Vagina (tissue), 2 donors: ENCODE measurements around the gene OTUD4. TPM values are rescaled to one million over a fixed set of nuclear protein-coding genes. Genes with fewer than 3 reads are reported as not detected.
"Not testable (repeated sequence)": the region's sequence is repeated elsewhere in the genome, so short reads cannot be mapped to it uniquely, and the experiment has no call there.

ENCODE experiments used
- DNase-seq, 2 donors: peaks; one replicate each; pipeline ENCODE4 v3.0.0-alpha.2; 2017; ENCODE audit errors: extremely low spot score in 2 of 2
- H3K27ac ChIP-seq: fragments of 200-600 bp; sonication (generic); one replicate; pipeline ENCODE4 v1.5.1; 2019
- H3K27me3 ChIP-seq: fragments of 200-600 bp; sonication (generic); one replicate; pipeline ENCODE4 v1.5.1; 2019
- H3K36me3 ChIP-seq, 2 donors: fragments of 200-600 bp; sonication (generic); one replicate each; pipeline ENCODE4 v1.5.1; 2017 to 2019
- H3K4me1 ChIP-seq: fragments of 200-600 bp; sonication (generic); one replicate; pipeline ENCODE4 v1.5.1; 2019
- H3K4me3 ChIP-seq, 2 donors: fragments of 200-600 bp; sonication (generic); 1 replicate in 1 of 2; 2 replicates in 1 of 2; pipeline ENCODE4 v1.5.1; 2016 to 2019
- H3K9me3 ChIP-seq: fragments of 200-600 bp; sonication (generic); one replicate; pipeline ENCODE4 v1.5.1; 2019
- CTCF ChIP-seq, 3 experiments: fragments of 450-650 bp in 2 of 3; fragments of 200-600 bp in 1 of 3; sonication (generic) in 1 of 3; IDR thresholded peaks; one replicate each; pipeline ENCODE4 v1.5.1; 2017 to 2019; ENCODE audit warnings: antibody characterized with exemption in 3 of 3, mild to moderate bottlenecking in 2 of 3, moderate library complexity in 2 of 3
- POLR2A ChIP-seq, 2 donors: fragments of 450-650 bp; IDR thresholded peaks; one replicate each; pipeline ENCODE4 v1.6.1; 2017; ENCODE audit warnings: antibody characterized with exemption in 2 of 2, mild to moderate bottlenecking in 2 of 2, moderate library complexity in 2 of 2
- POLR2AphosphoS5 ChIP-seq, 2 donors: sonication (generic); formaldehyde crosslinking; IDR thresholded peaks; one replicate each; pipeline ENCODE4 v1.9.0; 2017; ENCODE audit warnings: antibody characterized with exemption in 2 of 2, mild to moderate bottlenecking in 2 of 2, low read depth in 1 of 2; ENCODE audit not compliant: insufficient read depth in 1 of 2
- intact Hi-C: fragments of 100-400 bp; cut with DNase I; formaldehyde crosslinking; loops from one replicate; pipeline ENCODE4 v1.15.1; 2023
- total RNA-seq: library from RNA; depleted of rRNA; stranded (reverse); fragments of >200 nt; gene quantifications from one replicate; pipeline ENCODE4 v1.2.3, GENCODE V29; 2016

OTUD4 gene
- total RNA-seq, 1 donor from 2014 or later = 34.4 TPM

DNA sequence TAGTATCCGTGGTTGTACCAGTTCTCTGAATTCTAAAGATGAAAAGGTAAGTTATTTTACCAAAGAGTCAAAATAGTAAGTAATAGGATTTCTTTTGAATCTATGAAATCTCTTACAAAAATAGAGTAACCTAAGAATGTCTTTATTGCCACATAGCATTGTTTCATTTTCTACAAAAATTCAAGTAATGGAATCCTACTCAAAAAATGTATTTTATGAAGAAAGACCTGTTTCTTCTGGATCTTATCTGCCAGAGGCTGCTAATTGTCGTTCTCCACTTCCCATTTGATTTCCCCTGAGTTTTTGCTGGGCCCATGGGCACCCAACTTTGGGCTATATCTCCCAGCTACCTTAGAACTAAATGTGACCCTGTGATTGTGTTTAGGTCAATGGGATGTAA is 3.2 kb upstream of the OTUD4 start:
- no peak overlapping the region for H3K27ac ChIP-seq
- H3K4me1 ChIP-seq = peaks cover 13% of the 10 kb centered on the region
- no peaks in the 10 kb centered on the region for H3K9me3 ChIP-seq
- no peak overlapping the region for H3K4me3 ChIP-seq
- no peaks in the 10 kb centered on the region for H3K27me3 ChIP-seq
- no peak for DNase-seq
- intact Hi-C loops = no loop called here
- TF ChIP-seq CTCF (IDR thresholded peaks at IDR 0.05) (no peak), POLR2A (IDR thresholded peaks at IDR 0.05) (no peak), POLR2AphosphoS5 (IDR thresholded peaks at IDR 0.05; ENCODE audit: insufficient read depth in 1 of 2, low read depth in 1 of 2) (no peak)
- no peaks in the 10 kb centered on the region for H3K36me3 ChIP-seq

DNA sequence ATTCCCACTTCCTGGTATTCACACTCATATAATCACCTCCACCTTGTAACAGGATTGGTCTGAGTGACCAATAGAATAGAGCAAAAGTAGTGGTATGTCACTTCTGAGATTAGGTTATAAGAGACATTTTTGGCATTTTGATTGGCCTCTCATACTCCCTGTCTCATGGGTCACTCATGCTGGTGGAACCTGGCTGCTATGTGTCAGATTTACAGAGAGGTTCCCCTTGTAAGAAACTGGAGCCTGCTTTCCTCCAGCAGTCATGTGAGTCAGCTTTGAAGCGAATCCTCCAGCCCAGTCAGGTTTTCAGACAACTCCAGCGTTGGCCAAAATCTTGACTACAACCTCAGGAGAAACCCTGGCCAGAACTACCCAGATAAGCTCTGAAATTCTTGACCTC is 2.6 kb upstream of the OTUD4 start:
- Histone ChIP-seq H3K27me3 (no peaks in the 10 kb centered on the region), H3K9me3 (no peaks in the 10 kb centered on the region), H3K4me1 (peaks cover 18% of the 10 kb centered on the region), H3K36me3 (no peaks in the 10 kb centered on the region), H3K27ac (no peak overlapping the region), H3K4me3 (no peak overlapping the region)
- no peak for TF ChIP-seq POLR2AphosphoS5 (IDR thresholded peaks at IDR 0.05; ENCODE audit: insufficient read depth in 1 of 2, low read depth in 1 of 2)
- DNase-seq = no peak
- intact Hi-C loops = no loop called here

DNA sequence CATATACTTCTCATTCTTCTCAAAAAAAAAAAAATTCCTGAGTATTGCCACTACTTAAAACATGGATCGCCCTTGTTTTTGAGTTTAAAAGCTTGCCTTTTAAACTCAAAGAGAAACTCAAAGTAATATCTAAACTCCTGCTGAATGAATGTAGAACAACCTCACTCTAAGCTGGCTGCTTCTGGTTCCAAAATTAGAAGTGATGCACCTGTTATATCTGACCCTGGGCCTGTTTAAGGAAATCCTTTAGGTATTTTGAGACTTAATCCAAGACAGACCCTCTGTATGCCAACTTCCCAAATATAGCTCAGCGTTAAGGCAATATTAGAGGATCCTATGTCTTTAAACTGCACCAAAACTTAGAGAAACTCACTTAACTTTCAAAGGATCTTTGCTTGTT is 1.8 kb upstream of the OTUD4 start:
- TF ChIP-seq POLR2A (IDR thresholded peaks at IDR 0.05) (no peak), CTCF (IDR thresholded peaks at IDR 0.05) (no peak), POLR2AphosphoS5 (IDR thresholded peaks at IDR 0.05; ENCODE audit: insufficient read depth in 1 of 2, low read depth in 1 of 2) (no peak)
- no peak for DNase-seq
- peaks cover 26% of the 10 kb centered on the region for H3K4me1 ChIP-seq
- no peaks in the 10 kb centered on the region for H3K36me3 ChIP-seq
- H3K4me3 ChIP-seq = no peak overlapping the region
- intact Hi-C loops = no loop called here
- no peak overlapping the region for H3K27ac ChIP-seq
- no peaks in the 10 kb centered on the region for H3K27me3 ChIP-seq
- H3K9me3 ChIP-seq = no peaks in the 10 kb centered on the region

- intact Hi-C loops = no loop called here
- peaks cover 37% of the 10 kb centered on the region for H3K4me1 ChIP-seq
- no peak for TF ChIP-seq POLR2A (IDR thresholded peaks at IDR 0.05)
- no peak for TF ChIP-seq CTCF (IDR thresholded peaks at IDR 0.05)
- no peak for TF ChIP-seq POLR2AphosphoS5 (IDR thresholded peaks at IDR 0.05; ENCODE audit: insufficient read depth in 1 of 2, low read depth in 1 of 2)
- H3K27ac ChIP-seq = peak overlapping the region; percentile 99
- peak overlapping the region; percentile 88 to 96 for H3K4me3 ChIP-seq
- no peaks in the 10 kb centered on the region for H3K9me3 ChIP-seq
- no peaks in the 10 kb centered on the region for H3K27me3 ChIP-seq
- H3K36me3 ChIP-seq = no peaks in the 10 kb centered on the region
- no peak for DNase-seq
These were observed 707 bp upstream of the OTUD4 start for GRCh38 chr4:145181091-145181501.

- H3K4me1 ChIP-seq = peaks cover 37% of the 10 kb centered on the region
- H3K4me3 ChIP-seq = peak overlapping the region; percentile 88 to 96
- DNase-seq, H3K27me3 ChIP-seq, H3K9me3 ChIP-seq, H3K36me3 ChIP-seq, intact Hi-C loops: not testable (repeated sequence)
- peak overlapping the region; percentile 99 for H3K27ac ChIP-seq
These were observed 510 bp downstream of the OTUD4 start for GRCh38 chr4:145179861-145180297.

GRCh38 chr4:145179281-145179860 is 1.0 kb downstream of the OTUD4 start:
- TF ChIP-seq CTCF (IDR thresholded peaks at IDR 0.05) (no peak), POLR2AphosphoS5 (IDR thresholded peaks at IDR 0.05; ENCODE audit: insufficient read depth in 1 of 2, low read depth in 1 of 2) (peak in 1 of 2 donors; percentile 8), POLR2A (IDR thresholded peaks at IDR 0.05) (peak in 1 of 2 donors; percentile 16)
- DNase-seq = no peak
- intact Hi-C loops = no loop called here

More at GRCh38 chr4:145179281-145179860, 1.0 kb downstream of the OTUD4 start:
- Histone ChIP-seq H3K36me3 (no peaks in the 10 kb centered on the region), H3K9me3 (no peaks in the 10 kb centered on the region), H3K27me3 (no peaks in the 10 kb centered on the region), H3K4me3 (peak overlapping the region; percentile 88 to 96), H3K27ac (peak overlapping the region; percentile 99), H3K4me1 (peaks cover 37% of the 10 kb centered on the region)
